NCI-H187 treated with DMSO at 0.1 percent for 48 hours (cell line): ENCODE data around the gene RALGDS.

Experiments used
- DNase-seq: peaks from one replicate; lab custom pipeline; 2025; lab: John Stamatoyannopoulos, UW

RALGDS gene

GRCh38 chr9:133119103-133119845 lies 1.8 kb downstream of the RALGDS start:
- DNase-seq, result no peak

- no peak for DNase-seq
Measured at GRCh38 chr9:133118568-133118967, 2.5 kb downstream of the RALGDS start.

GRCh38 chr9:133118179-133118520 lies 2.9 kb downstream of the RALGDS start:
- no peak for DNase-seq

GRCh38 chr9:133117271-133118178 lies 3.5 kb downstream of the RALGDS start:
- DNase-seq, result no peak

- DNase-seq, result no peak
Measured at GRCh38 chr9:133116346-133117231, 4.5 kb downstream of the RALGDS start.

GRCh38 chr9:133115604-133116345 lies 5.3 kb downstream of the RALGDS start:
- DNase-seq, result no peak

GRCh38 chr9:133114886-133115603 lies 6.0 kb downstream of the RALGDS start:
- DNase-seq, result no peak

- DNase-seq, result no peak
Measured at GRCh38 chr9:133113949-133114885, 6.8 kb downstream of the RALGDS start.

GRCh38 chr9:133113163-133113948 lies 7.7 kb downstream of the RALGDS start:
- no peak for DNase-seq

- no peak for DNase-seq
Measured at GRCh38 chr9:133112663-133113026, 8.4 kb downstream of the RALGDS start.

GRCh38 chr9:133111808-133112662 lies 9.0 kb downstream of the RALGDS start:
- no peak for DNase-seq

- DNase-seq, result no peak
Measured at GRCh38 chr9:133109931-133110650, 10.9 kb downstream of the RALGDS start.

GRCh38 chr9:133108794-133109641 lies 12.0 kb downstream of the RALGDS start:
- DNase-seq, result no peak

- no peak for DNase-seq
Measured at GRCh38 chr9:133107961-133108793, 12.9 kb downstream of the RALGDS start.

GRCh38 chr9:133107245-133107722 lies 13.8 kb downstream of the RALGDS start:
- no peak for DNase-seq
